Erythroblast (primary cell): ENCODE measurements around the gene LIM2.

Experiments used
- DNase-seq, 2 experiments: peaks; one replicate each; lab custom pipeline; 2025; lab: John Stamatoyannopoulos, UW
- GATA1 ChIP-seq: IDR thresholded peaks from 2 replicates; pipeline ENCODE4 v1.6.1; 2011; ENCODE audit warnings: low read depth, mild to moderate bottlenecking, control low read depth, low read length, moderate library complexity
- POLR2A ChIP-seq: IDR thresholded peaks from 2 replicates; pipeline ENCODE4 v1.6.1; 2011; ENCODE audit warnings: mild to moderate bottlenecking, low read length

Gene LIM2

DNA sequence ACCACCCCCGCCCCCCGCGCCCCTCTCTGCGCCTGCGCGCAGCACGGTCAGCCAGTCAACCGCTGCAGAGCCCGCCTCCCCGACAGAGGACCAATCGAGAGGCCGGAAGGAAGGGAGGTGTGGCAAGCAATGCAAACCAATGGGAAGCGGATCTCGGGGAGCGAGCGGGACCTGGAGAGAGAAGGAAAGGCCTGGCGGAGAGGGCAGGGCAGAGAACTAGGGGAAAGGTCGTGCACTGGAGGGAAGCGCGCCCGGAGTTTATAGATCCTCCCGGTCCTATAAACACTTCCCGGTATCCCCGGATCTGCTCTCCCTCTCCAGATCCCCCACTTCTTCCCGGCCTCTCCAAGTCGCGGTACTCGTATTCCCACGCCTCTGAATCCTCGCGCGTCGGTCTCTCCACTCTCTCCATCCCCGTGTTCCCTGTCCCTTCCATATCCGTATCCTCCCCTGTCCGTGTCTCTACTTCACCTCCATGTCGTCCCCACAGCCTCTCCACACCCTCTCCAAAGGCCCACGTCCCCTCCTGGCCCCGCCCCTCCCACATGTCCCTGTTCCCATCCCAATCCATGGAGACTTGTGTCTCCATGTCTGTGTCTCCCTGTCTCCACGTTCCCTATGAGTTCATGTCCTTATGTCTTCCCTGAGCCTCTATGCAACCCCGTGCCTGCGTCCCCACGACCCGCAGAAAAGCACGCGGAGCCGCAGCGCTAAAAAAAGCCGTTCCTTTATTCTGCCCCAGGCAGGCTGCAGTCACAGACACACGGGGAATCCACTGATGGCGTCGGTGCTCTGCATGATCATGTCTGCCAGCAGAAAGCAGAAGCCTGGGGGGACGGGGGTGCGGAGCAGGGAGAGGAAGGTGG, 21.2 kb downstream of the LIM2 start:
- TF ChIP-seq GATA1 = no peak
- TF ChIP-seq POLR2A = peak; percentile 81

DNA sequence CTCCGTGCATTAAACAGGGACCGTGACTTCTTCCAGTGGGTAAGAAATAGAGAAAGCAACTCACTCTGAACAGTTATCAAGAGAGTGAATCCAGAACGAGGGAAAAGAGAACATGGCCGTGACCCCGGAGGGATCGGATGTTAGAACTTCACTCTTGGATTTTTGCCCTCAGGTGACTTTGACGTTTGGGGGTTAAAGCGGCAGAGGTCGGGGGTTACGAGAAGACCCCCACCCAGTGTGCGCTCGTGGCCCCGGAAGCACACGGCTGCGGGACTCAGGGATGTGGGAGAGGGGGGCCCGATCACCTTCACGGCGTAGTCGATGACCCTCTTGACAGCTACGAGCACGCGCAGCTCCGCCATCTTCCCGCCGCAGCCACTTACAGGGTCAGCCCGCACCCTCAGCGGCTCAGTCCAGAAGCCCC, 21.8 kb downstream of the LIM2 start, which contains the start of gene ETFB:
Gene ETFB (minus strand): TSS at position 424 of the 424 bp plus-strand sequence. CDS start 62 bp downstream, at position 362.
- DNase-seq = no peak
- TF ChIP-seq GATA1 (no peak), POLR2A (peak; percentile 78)

More for the DNA sequence above, 21.2 kb downstream of the LIM2 start:
- peak; percentile 98 for DNase-seq

DNA sequence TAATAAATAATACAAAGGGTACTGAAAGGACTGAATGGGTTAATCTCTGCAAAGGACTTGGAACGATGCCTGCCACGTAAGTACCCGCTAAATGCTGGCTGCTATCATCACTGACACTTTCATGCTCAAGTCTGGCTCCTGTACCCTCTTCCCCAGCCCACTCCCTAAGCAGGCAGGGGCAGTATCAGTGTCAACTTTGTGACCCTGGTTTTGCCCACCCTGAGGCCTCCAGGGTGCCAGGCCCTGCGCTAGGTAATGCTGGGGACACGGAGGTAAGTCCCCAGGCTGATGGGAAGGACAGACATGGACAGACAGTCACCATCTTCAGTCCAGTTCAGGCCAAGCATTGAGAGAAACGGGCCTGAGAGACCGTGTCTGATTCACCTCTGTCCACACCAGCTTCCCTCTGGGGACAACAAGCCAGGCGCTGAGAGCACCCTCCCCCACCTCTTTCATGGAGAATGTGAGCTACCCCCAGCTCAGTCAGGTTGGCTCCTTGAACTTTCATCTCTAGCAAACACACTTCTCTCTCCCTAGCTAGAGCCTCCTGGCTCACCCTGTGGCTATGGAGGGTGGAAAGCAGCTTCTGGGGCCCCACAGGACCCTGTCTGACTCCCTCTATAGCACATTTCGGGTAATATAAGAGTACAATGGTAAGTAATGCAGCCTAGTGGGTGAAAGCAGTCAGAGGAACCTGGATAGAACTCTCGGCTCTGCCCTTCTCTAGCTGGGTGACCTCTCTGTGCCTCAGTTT, 22.4 kb downstream of the LIM2 start:
- peak; percentile 57 to 70 for DNase-seq
- TF ChIP-seq GATA1 = no peak
- no peak for TF ChIP-seq POLR2A

DNA sequence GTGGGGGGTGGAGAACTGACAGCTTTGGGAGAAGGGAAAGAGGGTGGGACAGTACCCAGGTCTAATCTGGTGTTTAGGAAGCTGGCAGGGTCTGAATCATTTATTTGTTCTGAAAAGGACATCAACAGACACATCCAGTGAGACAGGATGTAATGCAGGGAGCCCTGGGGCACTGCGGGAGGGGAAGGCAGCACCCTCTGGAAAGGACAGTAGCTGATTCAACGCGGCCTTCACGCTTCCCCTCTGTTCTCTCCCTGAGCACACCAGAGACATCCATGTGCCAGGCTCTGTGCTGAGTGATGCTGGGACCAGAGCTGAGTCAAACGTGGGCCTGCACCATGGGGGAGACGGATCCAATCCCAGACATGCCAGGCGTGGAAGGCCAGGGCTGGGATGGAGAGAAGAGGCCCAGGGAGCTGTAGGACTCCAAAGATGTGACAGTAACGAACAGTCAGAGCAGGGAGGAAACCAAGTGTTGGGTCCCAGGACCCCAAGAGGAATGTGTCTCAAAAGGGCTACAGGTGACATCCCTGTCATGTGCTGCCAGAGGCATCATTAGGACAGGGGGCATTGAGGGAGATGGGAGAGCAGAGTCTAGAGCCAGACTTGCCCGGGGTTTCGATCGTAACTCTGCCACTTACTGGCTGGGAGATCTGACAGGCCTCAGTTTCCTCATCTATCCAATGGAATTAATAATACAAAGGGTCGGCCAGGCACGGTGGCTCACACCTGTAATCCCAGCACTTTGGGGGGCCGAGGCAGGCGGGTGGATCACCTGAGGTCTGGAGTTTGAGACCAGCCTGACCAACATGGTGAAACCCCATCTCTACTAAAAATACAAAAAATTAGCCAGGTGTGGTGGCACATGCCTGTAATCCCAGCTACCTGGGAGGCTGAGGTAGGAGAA, 23.3 kb downstream of the LIM2 start:
- DNase-seq = no peak
- TF ChIP-seq POLR2A (no peak), GATA1 (no peak)

DNA sequence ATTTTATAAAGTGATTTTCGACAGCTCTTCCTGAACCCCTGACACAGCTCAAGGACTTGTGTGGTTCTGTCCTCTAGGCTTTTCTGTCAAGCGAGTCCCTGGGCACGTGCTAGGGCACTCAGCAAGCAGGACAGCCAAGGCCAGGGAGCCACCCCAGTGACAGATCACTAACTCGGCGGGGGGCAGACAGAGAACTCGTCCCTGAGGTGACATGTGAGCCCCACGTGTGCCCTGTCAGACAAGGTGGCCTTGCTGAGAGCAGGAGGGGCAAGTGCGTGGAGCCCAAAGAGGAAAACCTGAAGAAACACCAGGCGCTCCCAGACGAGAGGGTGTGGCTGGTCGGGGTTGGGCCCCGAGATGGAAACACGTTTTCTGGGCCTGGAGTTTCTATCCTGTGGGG, 26.5 kb downstream of the LIM2 start:
- no peak for DNase-seq
- no peak for TF ChIP-seq POLR2A
- no peak for TF ChIP-seq GATA1

DNA sequence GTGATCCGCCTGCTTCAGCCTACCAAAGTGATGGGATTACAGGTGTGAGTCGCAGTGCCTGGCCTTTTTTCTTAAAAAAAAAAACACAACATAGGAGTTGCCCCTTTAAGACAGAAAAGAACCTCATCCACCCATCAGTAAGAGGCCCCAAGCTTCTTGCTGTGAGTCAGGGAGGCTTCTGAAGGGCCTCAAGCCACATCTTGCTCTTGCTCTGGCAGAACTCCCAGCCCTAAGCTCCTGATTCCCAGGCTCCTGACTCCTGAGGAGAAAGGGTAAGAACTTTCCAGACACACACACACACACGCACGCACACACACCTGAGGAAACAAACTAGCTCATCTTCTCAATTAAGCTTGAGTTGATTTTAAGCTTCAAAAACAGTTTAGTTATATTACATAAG, 28.5 kb downstream of the LIM2 start:
- no peak for DNase-seq
- no peak for TF ChIP-seq POLR2A
- no peak for TF ChIP-seq GATA1

DNA sequence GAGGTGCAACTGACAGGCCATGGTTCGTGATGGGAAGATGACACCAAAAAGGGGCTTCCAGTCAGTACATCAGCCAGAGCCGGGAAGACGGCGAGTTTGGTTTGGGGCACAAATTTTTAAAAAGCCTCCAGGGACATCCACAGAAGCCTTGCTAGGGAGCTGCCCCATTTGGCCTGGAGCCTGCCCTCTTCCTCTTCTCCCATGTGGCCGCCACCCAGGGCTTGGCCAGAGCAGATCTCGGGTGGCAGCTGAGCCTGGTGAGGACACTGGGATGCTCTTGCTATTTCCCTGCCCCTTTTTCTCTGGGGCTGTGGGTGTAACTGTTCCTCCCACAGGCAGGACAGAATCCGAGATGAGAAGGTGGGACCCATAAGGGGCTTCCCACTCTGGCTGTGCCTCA, 29.8 kb downstream of the LIM2 start:
- no peak for DNase-seq
- TF ChIP-seq GATA1 (no peak), POLR2A (no peak)

DNA sequence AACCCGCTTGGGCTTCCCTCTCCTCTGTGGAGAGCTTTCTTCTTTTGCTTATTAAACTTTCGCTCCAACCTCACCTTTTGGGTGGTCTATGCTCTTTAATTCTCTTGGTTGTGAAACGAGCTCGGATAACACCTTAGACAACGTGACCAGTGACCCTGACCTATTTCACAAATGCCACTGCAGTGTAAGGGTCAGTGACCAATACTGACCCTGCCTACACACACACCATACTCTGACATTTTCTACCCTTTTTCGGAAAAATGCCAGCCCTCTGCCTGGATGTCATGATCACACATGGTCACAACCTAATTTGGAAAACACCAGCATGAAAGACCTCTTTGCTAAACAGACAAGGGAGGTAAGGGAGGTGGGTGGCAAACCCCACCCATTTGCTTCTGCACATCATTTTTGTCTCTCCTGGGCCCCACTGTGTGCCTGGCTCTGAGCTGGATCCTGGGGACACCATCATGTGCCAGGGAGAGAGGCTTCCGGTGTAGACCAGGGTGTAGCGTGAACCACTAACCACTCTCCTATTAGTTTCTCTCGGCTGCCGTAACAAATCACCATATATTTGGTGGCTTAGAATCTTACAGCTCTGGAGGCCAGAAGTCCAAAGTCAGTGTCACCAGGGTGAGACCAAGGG, 31.5 kb downstream of the LIM2 start:
- no peak for TF ChIP-seq POLR2A
- no peak for TF ChIP-seq GATA1
- no peak for DNase-seq

DNA sequence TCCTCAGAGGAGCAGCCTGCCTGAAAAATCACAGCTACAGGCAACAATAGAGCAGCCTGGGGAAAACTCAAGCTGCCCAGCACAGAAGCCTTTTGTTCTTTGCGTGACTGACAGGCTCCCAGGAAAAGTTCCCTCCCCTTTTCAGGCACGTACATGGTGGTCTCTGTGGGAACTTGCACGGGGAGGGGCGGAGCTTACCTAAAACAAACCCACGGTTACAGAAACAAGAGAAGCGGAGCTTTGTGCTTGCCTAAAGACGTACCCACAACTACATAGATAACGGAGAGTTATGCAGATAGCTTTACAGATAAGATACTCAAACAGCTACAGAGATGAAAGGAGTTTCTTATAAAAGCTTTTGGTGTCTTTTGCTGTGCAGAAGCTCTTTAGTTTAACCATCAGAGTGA, 33.0 kb downstream of the LIM2 start:
- no peak for TF ChIP-seq GATA1
- TF ChIP-seq POLR2A = no peak
- DNase-seq = no peak

DNA sequence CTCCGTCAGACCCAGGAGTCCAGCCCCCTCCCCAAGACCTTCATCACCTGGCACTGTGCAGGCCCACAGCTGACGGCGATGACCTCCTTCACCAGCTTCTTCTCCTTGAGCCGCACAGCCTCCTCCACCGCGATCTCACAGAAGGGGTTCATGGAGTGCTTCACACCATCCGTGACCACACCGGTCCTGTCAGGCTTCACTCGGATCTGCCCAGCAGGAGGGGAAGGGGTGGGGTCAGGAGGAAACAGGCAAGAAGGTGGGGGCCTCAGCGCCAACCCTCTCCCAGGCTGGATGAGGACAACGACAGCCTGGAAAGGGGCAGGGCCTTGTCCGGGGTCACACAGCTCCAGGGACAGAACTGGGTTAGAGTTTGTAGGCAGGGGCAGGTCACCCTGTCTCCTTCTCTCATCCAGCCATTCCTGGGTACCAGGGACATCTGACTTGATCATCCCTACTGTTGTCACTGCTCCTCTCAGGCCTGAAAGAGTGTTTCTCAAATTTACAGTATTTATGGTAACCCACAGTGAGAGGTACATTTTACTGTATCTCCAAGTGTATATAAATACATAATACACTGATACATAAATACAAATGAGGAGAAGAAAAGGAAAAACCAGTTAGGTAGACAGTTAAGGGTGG, 33.6 kb downstream of the LIM2 start:
- TF ChIP-seq POLR2A = no peak
- no peak for TF ChIP-seq GATA1
- no peak for DNase-seq

DNA sequence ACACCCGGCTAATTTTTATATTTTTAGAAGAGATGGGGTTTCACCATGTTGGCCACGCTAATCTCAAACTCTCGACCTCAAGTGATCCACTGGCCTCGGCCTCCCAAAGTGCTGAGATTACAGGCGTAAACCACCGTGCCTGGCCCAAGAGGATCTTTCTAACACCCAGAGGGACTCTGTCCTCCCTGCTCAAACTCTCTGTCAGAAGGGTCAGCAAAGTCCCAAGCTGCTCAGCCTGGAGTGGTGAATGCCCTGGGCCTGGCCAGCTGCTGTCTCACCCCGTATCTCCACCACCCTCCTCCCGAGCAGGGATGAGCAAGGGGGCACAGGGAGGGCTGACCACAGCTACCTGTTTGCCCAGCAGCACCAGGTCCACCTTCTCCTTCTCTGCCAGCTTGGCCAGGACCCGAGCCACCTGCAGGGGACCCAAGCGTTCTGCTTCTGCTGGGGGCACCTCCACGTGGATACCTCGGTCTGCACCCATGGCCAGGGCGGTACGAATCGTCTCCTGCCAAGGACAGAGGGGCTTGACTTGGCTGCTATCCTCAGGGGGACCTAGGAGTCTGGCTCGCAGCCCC, 34.9 kb downstream of the LIM2 start:
- no peak for DNase-seq
- TF ChIP-seq GATA1 = no peak
- no peak for TF ChIP-seq POLR2A

DNA sequence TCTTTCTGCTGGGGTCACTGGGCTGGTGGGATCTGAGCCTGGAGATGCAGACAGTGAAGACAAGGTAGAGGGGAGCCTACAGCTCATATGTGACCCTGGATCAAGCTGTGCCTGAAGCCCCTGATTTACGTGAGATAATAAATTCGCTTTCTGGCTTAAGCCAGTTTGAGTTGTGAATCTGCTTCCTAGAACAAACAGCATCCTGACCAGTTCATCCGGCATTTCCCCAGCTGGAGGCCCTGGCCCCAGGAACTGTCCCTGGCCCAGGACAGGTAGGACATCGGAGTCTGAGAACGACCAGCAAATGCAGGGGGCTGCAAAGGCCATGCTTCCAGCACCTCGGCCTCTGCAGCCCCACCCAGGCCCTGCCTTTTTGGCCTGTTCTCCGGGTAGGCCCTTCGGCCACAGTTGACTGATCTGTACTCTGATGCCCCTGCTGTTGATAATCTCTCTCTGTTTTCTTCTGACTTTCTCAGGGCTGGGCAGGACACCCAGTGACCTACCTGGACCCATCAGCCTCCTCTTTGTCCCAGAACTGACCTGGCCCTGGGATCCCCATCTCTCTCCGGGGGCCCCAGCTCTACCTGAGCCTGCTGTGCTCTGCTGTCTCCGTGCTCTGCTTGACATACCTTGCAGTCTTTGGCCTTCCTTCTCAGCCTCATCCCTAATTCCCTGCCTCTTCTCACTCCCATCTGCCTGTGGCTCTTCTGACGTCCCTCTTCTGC, 36.3 kb downstream of the LIM2 start:
- no peak for DNase-seq
- TF ChIP-seq GATA1 (no peak), POLR2A (no peak)
